ENCODE measurements around the gene COL20A1. TPM values are rescaled to one million over a fixed set of nuclear protein-coding genes. Genes with fewer than 3 reads are reported as not detected.

The COL20A1 gene
- total and polyA plus RNA-seq, 2 of the 13 experiments (the other 11 are each of a cell fraction or from before 2014, with no cell fraction given) = not detected

- Histone ChIP-seq H3K27me3 (ENCODE audit: control insufficient read depth in 1 of 2, insufficient read depth in 2 of 2, low read length in 2 of 2) (peaks cover 8 to 25% of the 10 kb centered on the region in 2 experiments), H3K9me3 (ENCODE audit: low read length) (no peaks in the 10 kb centered on the region), H3K4me3 (replicated peaks in 1 of 3; ENCODE audit: insufficient read depth in 1 of 3, low read depth in 2 of 3, low read length in 3 of 3) (no peak overlapping the region), H3K36me3 (replicated peaks in 1 of 2; ENCODE audit: control insufficient read depth in 1 of 2, insufficient read depth in 2 of 2, low read length in 2 of 2) (no peaks in the 10 kb centered on the region), H3K4me1 (ENCODE audit: insufficient read depth, low read length) (no peaks in the 10 kb centered on the region), H3K27ac (ENCODE audit: extremely low read length, insufficient read depth, low read length) (no peak overlapping the region), H3K9ac (ENCODE audit: insufficient read depth, low read depth, low read length) (no peak overlapping the region), H4K20me1 (ENCODE audit: insufficient read depth, low read length) (no peaks in the 10 kb centered on the region; the same call in 1 of the 2 replicates), H2AFZ (ENCODE audit: low read length) (no peak overlapping the region), H3K4me2 (ENCODE audit: low read depth, low read length) (no peak overlapping the region), H3K79me2 (ENCODE audit: insufficient read depth, low read length) (no peaks in the 10 kb centered on the region)
- TF ChIP-seq ZNF660 (CRISPR knock-in tag; IDR thresholded peaks at IDR 0.05; ENCODE audit: borderline replicate concordance, low read depth) (no peak), TBP (CRISPR knock-in tag; IDR thresholded peaks at IDR 0.05) (no peak), AHR (CRISPR knock-in tag; IDR thresholded peaks at IDR 0.05) (no peak), NFE2L2 (IDR thresholded peaks at IDR 0.05; ENCODE audit: low read length) (no peak), ATF4 (CRISPR knock-in tag; IDR thresholded peaks at IDR 0.05) (no peak), ATAD3A (CRISPR knock-in tag; IDR thresholded peaks at IDR 0.05) (no peak), HMG20A (CRISPR knock-in tag; IDR thresholded peaks at IDR 0.05; ENCODE audit: borderline replicate concordance) (no peak), NFATC3 (CRISPR knock-in tag; IDR thresholded peaks at IDR 0.05) (no peak), ZBTB44 (CRISPR knock-in tag; IDR thresholded peaks at IDR 0.05) (no peak), SP140L (CRISPR knock-in tag; IDR thresholded peaks at IDR 0.05; ENCODE audit: borderline replicate concordance) (no peak), ZBTB40 (IDR thresholded peaks at IDR 0.05) (no peak), ZBTB40 (CRISPR knock-in tag; IDR thresholded peaks at IDR 0.05) (no peak), ZNF354B (CRISPR knock-in tag; IDR thresholded peaks at IDR 0.05) (no peak), SNAI1 (CRISPR knock-in tag; IDR thresholded peaks at IDR 0.05; ENCODE audit: borderline replicate concordance) (no peak), REL (CRISPR knock-in tag; conservative IDR thresholded peaks at IDR 0.05) (no peak), ZNF510 (CRISPR knock-in tag; IDR thresholded peaks at IDR 0.05; ENCODE audit: low read depth) (no peak)
- CTCF ChIA-PET (ENCODE audit: low intra/inter-chr PET ratio, low total read pairs) = no interaction called here
- BruUV-seq (replicated peaks) = no TSS peak
- POLR2A ChIA-PET = no interaction called here
- ATAC-seq (no peak), FAIRE-seq (no peak), DNase-seq (ENCODE audit: low spot score) (no peak)
- 8% methylated on average over 7 of the region's 10 CpGs for WGBS (ENCODE audit: low lambda C conversion rate)
- intact Hi-C loops (cut with micrococcal nuclease; ENCODE audit: unreplicated experiment) = no loop called here
- in situ Hi-C loops (cut with HindIII; ENCODE audit: extremely low pct_ligation_motif_present, low pct_unique_long_range_greater_than_20kb) = no loop called here
These were observed 32.1 kb downstream of the COL20A1 start for GRCh38 chr20:63325021-63325471.
